Uterus (tissue), 2 donors: Measurements from ENCODE around the gene PGBD5.

ENCODE experiments used
- CTCF ChIP-seq, 4 experiments: fragments of 200-600 bp in 2 of 4; fragments of 450-650 bp in 2 of 4; sonication (generic) in 2 of 4; IDR thresholded peaks; one replicate each; pipeline ENCODE4 v1.5.1; 2016 to 2019; ENCODE audit warnings: antibody characterized with exemption in 4 of 4, mild to moderate bottlenecking in 2 of 4, moderate library complexity in 1 of 4
- POLR2A ChIP-seq, 2 donors: fragments of 450-650 bp; IDR thresholded peaks; one replicate each; pipeline ENCODE4 v1.6.1; 2016; ENCODE audit warnings: antibody characterized with exemption in 2 of 2, mild to moderate bottlenecking in 1 of 2, moderate library complexity in 1 of 2

- TF ChIP-seq POLR2A (IDR thresholded peaks at IDR 0.05) = no peak
- no peak for TF ChIP-seq CTCF (IDR thresholded peaks at IDR 0.05)
Observed at GRCh38 chr1:230308039-230308438, 118.1 kb downstream of the PGBD5 start.
